Suprapubic skin (tissue), 4 donors: ENCODE data around the gene NBAS. TPM values are rescaled to one million over a fixed set of nuclear protein-coding genes. Genes with fewer than 3 reads are reported as not detected.

Experiments
- DNase-seq, 2 donors: peaks; one replicate each; pipeline ENCODE4 v3.0.0-alpha.2; 2019; ENCODE audit warnings: low spot score in 2 of 2
- H3K27ac ChIP-seq: fragments of 200-600 bp; sonication (generic); one replicate; pipeline ENCODE4 v1.5.1; 2019
- H3K27me3 ChIP-seq: fragments of 200-600 bp; sonication (generic); one replicate; pipeline ENCODE4 v1.5.1; 2019
- H3K36me3 ChIP-seq: fragments of 200-600 bp; sonication (generic); one replicate; pipeline ENCODE4 v1.5.1; 2019
- H3K4me1 ChIP-seq: fragments of 200-600 bp; sonication (generic); one replicate; pipeline ENCODE4 v1.5.1; 2019
- H3K4me3 ChIP-seq: fragments of 200-600 bp; sonication (generic); one replicate; pipeline ENCODE4 v1.5.1; 2019; ENCODE audit warnings: mild to moderate bottlenecking
- H3K9me3 ChIP-seq: fragments of 200-600 bp; sonication (generic); one replicate; pipeline ENCODE4 v1.5.1; 2019
- CTCF ChIP-seq, 2 donors: fragments of 200-600 bp in 1 of 2; fragments of 450-650 bp in 1 of 2; sonication (generic) in 1 of 2; IDR thresholded peaks; one replicate each; pipeline ENCODE4 v1.5.1; 2016 to 2019; ENCODE audit warnings: antibody characterized with exemption in 2 of 2, mild to moderate bottlenecking in 1 of 2, moderate library complexity in 1 of 2
- EP300 ChIP-seq: sonication (generic); formaldehyde crosslinking; IDR thresholded peaks from one replicate; pipeline ENCODE4 v1.6.1; 2017; ENCODE audit warnings: antibody characterized with exemption
- POLR2A ChIP-seq, 2 donors: fragments of 450-650 bp; IDR thresholded peaks; one replicate each; pipeline ENCODE4 v1.6.1; 2017; ENCODE audit warnings: antibody characterized with exemption in 2 of 2, mild to moderate bottlenecking in 2 of 2, moderate library complexity in 2 of 2
- POLR2AphosphoS5 ChIP-seq, 3 donors: sonication (generic); formaldehyde crosslinking; IDR thresholded peaks; one replicate each; pipeline ENCODE4 v1.6.1; 2017; ENCODE audit warnings: antibody characterized with exemption in 3 of 3
- WGBS: methylation state at CpG from one replicate; pipeline ENCODE4 v1.1.5; 2018; 5-methylcytosine and 5-hydroxymethylcytosine counted together
- total RNA-seq, 4 donors: library from RNA; depleted of rRNA; stranded (reverse); fragments of >200 nt; gene quantifications; one replicate each; pipeline ENCODE4 v1.1.0, GENCODE V29; 2016

The NBAS gene
- total RNA-seq, 4 donors from 2014 or later, result 44.4 to 48.4 (median 45.6) TPM

GRCh38 chr2:15271941-15272542, 289.1 kb downstream of the NBAS start:
- Histone ChIP-seq H3K36me3 (peaks cover 34% of the 10 kb centered on the region), H3K9me3 (no peaks in the 10 kb centered on the region), H3K27me3 (no peaks in the 10 kb centered on the region), H3K4me1 (no peaks in the 10 kb centered on the region), H3K27ac (no peak overlapping the region), H3K4me3 (no peak overlapping the region)
- TF ChIP-seq EP300 (no peak), POLR2AphosphoS5 (IDR thresholded peaks at IDR 0.05) (no peak), POLR2A (IDR thresholded peaks at IDR 0.05) (no peak), CTCF (IDR thresholded peaks at IDR 0.05) (no peak)
- no peak for DNase-seq
- WGBS, result 71% methylated on average over 1 of the region's 1 CpG

DNA sequence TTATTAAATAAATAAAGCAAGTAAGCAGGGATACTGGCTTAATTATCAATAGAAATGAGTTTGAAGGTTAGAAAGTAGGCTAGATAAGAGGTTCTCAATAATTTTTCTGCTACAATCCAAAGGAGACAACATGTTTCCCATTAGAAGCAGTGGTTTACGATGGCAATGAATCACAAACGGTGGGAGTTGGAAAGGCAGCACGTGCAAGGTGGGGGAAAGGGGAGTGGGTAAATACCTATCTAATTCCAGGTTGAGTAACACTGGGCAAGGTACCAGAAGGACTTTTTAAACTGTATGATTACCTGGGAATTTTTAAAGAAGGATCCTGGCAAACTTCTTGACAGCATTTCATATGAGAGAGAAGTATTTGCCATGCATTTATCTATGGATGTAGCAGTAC, 289.9 kb downstream of the NBAS start:
- Histone ChIP-seq H3K4me3 (no peak overlapping the region), H3K27ac (no peak overlapping the region), H3K36me3 (peaks cover 28% of the 10 kb centered on the region), H3K9me3 (no peaks in the 10 kb centered on the region), H3K27me3 (no peaks in the 10 kb centered on the region), H3K4me1 (no peaks in the 10 kb centered on the region)
- TF ChIP-seq POLR2AphosphoS5 (IDR thresholded peaks at IDR 0.05) (no peak), CTCF (IDR thresholded peaks at IDR 0.05) (no peak)
- no peak for DNase-seq
- 65% methylated on average over 3 of the region's 3 CpGs for WGBS

- DNase-seq, result no peak
- H3K27ac ChIP-seq, result no peak overlapping the region
- H3K4me3 ChIP-seq, result no peak overlapping the region
- no peaks in the 10 kb centered on the region for H3K27me3 ChIP-seq
- 93% methylated on average over 4 of the region's 4 CpGs for WGBS
- H3K4me1 ChIP-seq, result no peaks in the 10 kb centered on the region
- TF ChIP-seq POLR2AphosphoS5 (IDR thresholded peaks at IDR 0.05) (no peak), POLR2A (IDR thresholded peaks at IDR 0.05) (no peak), EP300 (no peak), CTCF (IDR thresholded peaks at IDR 0.05) (no peak)
- H3K36me3 ChIP-seq, result peaks cover 15% of the 10 kb centered on the region
- no peaks in the 10 kb centered on the region for H3K9me3 ChIP-seq
These were observed 292.1 kb downstream of the NBAS start for GRCh38 chr2:15269043-15269442.

DNA sequence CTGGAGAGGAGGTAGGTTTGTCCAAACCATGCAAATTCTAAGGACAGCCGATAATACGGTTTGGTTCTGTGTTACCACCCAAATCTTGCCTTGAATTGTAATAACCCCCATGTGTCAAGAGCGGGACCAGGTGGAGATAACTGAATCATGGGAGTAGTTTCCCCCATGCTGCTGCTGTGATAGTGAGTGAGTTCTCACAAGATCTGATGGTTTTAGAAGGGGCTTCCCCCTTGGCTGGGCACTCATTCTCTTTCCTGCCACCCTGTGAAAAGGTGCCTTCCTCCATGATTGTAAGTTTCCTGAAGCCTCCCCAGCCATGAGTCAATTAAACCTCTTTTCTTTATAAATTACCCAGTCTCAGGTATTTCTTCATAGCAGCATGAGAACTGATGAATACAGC, 295.2 kb downstream of the NBAS start:
- no peak for TF ChIP-seq EP300
- no peak for TF ChIP-seq POLR2A (IDR thresholded peaks at IDR 0.05)
- no peak for TF ChIP-seq CTCF (IDR thresholded peaks at IDR 0.05)
- no peak for TF ChIP-seq POLR2AphosphoS5 (IDR thresholded peaks at IDR 0.05)
- 66% methylated on average over 3 of the region's 3 CpGs for WGBS
- Histone ChIP-seq H3K4me3 (no peak overlapping the region), H3K9me3 (no peaks in the 10 kb centered on the region), H3K27me3 (no peaks in the 10 kb centered on the region), H3K36me3 (peaks cover 15% of the 10 kb centered on the region), H3K4me1 (no peaks in the 10 kb centered on the region), H3K27ac (no peak overlapping the region)
- no peak for DNase-seq

DNA sequence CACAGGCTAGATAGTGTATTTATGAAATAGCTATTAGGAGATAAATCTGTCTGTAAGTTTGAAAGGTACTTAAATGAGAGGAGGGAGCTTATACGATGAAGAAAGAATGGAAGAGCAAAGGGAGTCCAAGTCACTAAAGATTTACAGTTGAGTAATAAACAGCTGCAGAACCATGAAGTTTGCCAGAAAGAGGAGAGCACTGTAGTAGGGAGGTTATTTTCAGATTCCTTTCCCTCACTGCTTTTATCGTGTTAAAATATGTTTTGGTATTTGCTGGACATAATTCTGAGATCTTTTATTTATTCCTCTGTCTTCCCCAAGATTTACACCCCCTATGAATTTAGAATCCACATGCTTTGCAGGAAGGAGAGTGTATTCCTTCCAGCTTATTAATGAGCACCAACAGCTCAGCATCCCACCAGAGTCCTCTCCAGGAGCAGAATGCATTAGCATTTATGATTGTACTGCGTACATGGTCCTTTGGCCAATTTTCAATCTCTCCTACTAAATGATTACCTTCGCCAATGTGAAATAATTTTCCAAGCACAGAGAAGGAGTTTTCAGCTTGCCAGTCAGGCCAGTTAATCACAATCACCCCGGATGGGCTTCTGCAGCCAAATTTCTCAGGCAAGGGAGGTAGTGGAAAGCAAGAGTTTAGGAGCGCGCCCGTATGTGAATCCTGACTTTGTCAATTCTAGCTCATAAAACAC, 297.0 kb downstream of the NBAS start:
- Histone ChIP-seq H3K36me3 (peaks cover 15% of the 10 kb centered on the region), H3K27ac (no peak overlapping the region), H3K4me1 (no peaks in the 10 kb centered on the region), H3K27me3 (no peaks in the 10 kb centered on the region), H3K4me3 (no peak overlapping the region), H3K9me3 (no peaks in the 10 kb centered on the region)
- no peak for TF ChIP-seq POLR2A (IDR thresholded peaks at IDR 0.05)
- no peak for DNase-seq
- WGBS, result 77% methylated on average over 8 of the region's 8 CpGs
